NOMO-1 (cell line): ENCODE data around the gene REEP3.

Source experiments
- DNase-seq, 2 experiments: peaks; one replicate each; lab custom pipeline; 2025; ENCODE audit not compliant: unreplicated experiment in 2 of 2; lab: John Stamatoyannopoulos, UW

Gene REEP3

DNA sequence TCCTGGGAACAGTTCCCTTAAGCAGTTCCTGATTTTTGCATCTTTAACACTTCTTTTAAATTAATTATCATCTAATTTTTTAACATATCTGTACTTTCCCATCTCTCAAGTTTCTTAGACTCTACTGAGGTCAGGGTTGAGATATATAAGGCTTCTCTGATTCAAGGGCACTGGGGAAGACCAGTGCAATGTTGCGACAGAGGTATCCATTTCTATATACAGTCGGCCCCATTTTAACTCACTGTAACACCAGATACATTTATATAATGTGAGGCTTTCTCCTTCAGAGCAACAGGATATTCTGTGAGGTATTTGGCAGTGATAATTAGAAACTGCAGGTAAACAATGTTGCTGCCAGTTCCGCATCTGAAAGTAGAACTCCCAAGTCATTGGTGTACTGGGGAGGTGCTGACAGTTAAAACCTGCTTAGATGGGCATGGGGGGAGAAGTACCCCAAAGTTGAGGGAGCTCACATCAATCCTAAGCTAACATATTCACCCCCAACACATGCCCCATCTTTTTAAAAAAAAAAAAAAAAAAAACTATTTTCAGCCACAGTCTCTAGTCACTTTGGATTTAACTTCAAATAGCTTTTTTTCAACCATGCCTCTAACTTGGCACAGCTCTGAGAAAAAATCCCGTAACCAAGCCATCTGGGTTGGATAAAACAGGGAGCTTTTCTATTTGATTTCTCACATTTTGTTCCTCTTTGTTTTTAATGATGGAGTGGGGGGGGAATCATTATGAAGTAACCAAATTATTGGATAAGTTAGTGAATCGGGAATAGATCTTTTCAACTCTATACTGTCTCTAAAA lies 62.9 kb downstream of the REEP3 start:
- no peak for DNase-seq

DNA sequence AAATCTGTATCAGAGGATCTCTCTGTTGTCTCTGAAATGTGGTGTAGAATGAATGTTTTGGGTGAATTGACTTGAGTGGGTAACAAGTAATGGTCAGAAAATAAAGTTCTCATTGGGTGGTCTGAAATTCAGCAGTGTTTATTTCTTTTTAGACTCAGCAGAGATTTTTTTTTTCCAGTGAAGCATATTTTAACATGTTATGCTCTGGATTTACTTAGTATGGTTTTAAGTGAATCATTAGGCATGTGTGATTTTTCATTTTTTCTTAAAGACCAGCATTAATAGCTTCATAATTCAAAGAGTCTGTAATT lies 63.5 kb downstream of the REEP3 start:
- no peak for DNase-seq

DNA sequence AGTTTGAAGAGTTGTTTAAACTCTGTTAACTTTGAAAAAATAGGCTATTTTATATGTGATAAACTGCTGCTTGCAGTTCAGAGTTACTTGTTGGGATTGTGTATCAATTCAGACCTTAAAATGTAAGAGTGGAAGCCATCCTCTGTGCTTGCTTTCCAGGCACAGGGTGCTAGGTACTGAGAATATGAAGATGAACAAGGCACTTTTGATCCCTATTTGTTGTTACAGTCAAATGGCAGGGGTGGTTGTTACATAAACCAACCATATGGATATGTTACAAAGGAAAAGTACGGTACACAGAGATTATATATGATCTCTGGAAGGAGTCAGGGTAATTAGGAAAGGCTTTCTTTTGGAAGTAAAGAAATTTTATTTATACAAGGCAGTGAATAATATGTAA lies 63.8 kb downstream of the REEP3 start:
- no peak for DNase-seq

DNA sequence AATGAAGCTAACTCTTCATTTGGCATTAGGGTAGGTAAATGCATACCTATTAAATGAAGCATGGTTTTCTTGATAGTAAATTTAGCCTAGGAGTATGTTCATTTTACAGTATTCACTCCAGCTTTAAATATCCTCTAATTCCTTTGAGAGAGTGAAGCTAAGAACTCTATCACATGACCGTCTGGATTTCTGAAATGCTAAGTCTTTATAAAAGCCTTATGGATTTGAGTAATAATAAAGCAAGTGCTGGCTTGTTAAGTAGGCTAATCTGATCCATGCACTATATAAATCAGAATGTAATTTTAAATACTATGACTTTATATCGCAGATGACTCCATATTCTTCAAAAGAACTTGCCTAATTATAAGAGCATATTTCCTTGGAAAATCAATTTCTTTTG lies 64.8 kb downstream of the REEP3 start:
- DNase-seq, result no peak

DNA sequence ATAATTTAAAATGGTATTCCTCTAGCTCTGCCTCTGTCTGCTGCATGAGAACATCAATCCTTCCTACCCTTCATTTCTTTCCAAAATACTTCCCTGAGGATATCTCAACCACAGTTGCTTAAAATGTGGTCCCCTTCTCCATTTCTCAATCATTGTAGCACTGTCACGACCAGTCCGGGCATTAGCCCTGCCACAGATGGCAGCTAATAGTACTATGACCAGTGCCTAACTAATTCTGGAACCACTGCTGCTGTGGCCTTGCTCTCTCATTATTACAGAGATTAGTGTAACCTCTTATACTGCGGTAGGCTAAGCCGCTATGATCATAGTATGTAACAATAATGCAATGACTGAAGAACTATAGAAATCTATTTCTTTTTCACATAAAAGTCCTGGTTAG lies 66.0 kb downstream of the REEP3 start:
- DNase-seq, result no peak

DNA sequence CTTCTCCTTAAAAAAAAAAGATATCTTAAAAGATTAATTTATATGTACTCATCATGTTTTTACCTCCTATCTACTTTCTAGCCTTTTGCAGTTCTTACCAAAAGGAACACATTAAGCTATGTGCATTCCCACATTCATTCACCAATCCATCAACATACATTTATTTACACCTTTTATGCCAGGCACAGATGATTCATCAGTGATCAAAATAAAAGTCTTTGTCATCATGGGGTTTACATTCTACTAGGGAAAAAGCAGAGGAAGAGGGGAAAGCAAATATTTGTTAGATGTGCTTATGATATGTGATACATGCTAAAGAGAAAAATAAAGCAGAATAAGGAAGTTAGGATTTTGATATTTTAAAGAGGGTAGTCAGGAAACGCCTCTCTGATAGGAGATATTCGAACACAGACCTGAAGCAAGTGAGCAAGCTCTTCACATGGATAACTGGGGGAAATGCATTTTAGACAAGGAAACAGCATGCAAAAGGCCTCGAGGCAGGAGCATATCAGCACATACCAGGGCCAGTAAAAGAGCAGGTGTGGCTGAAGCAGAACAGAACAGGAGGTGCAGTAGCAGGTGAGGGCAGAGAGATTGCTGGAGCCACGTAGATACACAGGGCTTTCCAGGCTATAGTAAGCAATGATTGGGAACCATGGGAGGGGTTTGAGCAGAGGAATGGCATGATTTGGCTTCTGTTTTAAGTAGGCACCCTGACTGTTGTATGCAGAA lies 67.4 kb downstream of the REEP3 start:
- DNase-seq, result no peak

DNA sequence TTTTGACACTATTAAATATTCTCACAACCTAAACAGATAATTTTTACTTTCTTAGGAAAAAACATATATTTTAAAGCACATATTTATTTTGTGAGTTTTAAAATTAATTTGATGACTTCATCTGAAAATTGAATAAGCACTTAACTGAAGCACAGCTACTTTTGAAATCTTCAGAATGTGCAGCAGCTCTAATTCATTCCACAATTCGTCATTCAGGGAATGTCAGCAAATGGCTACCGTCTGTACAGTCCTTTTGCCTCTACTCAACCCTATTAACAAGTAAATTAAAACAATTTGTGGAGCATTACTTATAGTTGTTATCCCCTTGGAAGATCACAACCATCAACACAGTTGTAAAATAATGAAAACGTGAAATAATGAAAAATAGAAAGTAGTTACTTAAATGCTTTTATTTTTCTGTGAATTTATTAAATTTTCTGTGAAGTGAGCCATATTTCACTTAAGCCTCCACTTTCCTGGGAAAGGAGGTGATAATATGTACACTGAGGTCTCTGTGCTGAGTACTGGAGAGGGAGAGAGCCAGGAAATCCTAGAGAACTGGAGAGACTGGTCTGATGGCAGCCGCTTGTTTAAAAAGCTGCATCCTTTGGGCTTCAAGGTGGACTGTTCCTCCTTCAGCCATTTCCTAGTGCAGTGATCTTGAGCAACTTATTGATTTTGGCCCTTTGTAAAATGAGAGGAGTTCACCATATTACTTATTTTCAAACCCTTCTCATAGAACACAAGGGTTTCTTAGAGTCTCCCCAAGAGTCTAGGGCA lies 70.6 kb downstream of the REEP3 start:
- no peak for DNase-seq

DNA sequence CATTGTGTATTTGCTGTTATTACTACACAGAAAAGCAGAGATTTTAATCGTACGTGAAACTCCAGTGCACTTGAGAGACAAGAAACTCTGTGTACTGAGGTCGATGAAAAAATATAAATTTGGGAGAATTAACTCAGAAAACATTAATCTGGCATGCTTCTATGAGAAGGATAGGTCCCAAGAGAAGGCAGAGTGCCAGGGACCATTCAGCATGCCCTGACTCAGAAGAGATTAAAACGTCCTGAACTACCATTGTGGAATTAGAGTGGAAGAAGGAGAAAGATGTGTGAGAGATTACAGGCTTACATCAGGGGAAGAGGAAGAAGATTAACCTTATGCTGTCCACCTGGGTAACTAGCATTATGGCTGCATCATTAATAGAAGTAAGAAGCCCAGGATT lies 72.4 kb downstream of the REEP3 start:
- DNase-seq, result no peak

DNA sequence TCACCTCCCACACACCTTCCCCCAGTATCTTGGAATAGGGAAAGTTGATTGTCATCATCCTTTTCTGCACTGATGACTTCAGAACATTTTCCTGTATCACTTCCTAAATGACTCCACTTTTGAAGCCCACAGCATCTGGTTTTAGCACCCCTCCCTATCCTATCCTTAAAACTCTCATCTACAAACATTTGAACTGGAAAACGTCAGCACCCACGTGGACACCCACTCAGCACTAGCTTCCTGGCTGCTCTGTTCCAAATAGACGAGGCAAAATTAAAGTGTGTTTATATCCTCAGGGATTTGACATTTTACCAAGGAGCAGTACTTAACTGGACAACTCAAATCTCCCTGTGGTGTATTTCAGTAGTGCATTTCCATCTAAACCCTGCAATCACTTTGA lies 73.9 kb downstream of the REEP3 start:
- no peak for DNase-seq

DNA sequence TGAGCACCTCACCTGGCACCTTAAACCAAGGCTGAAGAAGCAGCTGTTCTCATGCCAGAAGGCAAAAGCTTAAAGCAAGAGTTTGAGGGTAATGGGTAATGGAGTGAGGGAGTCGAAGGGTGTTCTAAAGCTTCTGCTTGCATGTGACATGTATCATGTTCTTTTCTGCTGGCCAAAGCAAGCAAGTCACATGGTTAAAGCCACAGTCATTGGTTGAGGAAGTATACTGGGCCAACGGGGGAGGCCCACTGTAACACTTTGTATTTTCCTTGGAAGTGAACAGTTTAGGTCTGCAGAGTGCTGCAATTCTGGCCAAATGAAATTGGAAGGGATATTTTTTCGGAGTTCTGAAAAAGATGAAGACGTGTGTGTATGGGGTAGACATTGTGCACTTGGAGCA lies 75.7 kb downstream of the REEP3 start:
- no peak for DNase-seq

DNA sequence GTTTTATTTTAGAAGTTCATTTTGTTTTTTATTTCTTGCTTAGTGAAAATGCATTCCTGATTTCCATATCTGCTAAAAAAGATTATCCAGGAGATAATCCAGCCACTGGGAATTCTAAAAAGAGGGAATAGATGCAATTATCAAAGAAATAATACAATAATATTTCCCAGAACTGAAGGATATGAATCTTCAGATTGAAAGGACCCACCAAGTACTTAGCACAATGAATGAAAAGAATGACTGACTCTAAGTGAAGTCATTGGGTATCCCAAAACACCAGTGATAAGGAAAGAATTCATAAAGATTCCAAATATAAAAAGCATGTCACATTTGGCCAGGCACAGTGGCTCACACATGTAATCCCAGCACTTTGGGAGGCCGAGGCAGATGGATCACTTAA lies 79.3 kb downstream of the REEP3 start:
- no peak for DNase-seq

DNA sequence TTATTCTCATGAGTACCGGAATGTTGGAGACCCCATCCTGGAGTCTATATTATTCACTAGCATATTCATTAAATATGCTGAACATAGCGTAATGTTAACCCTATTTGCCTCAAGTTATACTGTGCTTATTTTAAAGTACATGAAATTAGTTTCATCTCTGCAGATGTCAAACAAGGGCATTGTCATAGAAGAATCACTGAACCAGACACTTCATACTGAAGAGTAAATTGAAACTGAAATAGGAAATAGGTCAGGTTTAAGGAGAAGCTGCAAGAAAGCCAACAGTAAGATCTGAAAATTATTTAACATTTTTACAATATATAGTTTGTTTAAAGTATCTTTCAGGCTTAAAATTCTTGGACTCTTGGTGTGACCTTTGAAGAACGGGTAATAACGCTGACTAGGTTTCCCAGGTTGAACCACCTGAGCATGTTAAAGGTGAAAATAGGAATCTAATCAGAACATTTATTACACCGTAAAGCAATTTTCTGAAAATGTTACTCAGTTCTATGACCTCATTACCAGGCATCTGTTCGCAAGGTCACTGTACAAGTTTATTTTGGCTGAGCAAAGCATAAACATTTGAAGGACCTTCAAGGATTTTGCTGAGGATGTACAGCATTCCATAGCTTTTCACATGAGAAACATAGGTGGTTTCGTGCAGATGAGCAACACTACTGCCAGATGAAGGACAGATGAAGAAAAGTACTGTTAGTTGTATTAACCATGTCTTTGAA lies 82.7 kb downstream of the REEP3 start:
- DNase-seq, result no peak

DNA sequence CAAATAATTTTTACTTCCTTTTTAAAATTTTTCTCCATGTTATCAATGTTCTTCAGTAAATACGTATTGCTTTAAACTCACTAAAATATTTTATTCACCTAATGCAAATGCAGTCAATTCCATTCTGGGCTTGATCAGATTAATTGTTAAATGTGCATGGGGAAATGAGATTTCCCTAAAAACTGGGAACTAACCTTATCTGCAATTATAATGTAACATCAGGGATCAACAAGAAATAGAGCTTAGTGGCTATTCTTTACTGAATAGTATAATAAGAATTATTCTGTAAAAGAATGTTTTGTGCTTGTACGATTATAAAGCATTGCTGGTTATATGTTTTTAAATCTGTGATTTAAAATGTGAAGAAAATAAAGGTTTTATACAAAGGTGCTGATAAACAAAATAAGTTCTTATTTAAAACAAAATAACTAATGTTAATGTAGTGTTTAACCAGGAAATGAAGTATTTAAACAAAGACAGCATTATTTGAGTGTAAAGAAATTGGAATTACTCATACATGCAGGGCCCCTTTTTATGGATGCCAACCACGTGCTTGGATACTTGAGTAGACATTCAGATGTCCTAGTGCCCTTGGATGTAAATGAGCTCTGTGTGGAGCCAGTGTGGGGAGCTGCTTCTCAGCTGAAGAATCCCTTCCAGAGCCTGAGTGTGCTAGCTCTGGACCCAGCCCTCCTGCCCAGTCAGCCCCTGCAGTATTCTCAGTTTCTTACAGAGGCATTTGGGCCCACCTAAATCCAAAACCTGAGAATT lies 84.2 kb downstream of the REEP3 start:
- DNase-seq, result no peak

DNA sequence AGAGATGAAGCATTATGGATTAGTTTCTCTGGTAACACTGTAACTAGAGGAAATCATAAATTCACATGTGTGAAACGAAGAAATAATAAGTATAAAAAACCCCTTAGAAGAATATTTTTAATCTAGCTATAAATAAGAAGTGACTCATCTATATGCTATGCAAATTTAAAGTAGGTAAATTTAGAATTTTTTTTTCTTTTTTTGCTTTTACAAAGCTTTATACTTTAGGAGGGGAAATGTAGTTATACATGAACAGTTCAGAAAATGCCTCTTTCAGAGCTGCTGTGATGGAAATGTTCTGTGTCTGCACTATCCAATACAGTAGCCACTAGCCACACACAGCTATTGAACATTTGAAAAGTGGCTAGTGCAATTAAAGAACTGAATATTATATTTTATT lies 87.3 kb downstream of the REEP3 start:
- no peak for DNase-seq

DNA sequence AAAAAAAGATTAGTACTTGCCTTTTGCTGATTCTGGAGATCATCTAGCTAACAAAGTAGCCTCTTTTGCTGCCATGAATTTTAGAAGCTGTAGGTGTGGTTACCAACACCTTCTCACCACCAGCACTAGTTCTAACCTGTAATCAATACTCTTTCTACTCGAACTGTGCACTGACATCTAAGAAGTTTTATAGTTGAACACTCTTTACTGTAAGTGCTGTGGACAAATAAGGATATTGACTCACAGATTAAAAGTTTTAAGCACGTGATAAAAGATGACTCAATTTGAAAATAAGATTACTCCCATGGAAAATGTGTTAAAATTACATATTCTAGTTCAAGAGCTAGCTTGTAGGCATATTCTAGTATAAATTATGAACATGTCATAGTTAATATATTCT lies 89.9 kb downstream of the REEP3 start:
- DNase-seq, result no peak

DNA sequence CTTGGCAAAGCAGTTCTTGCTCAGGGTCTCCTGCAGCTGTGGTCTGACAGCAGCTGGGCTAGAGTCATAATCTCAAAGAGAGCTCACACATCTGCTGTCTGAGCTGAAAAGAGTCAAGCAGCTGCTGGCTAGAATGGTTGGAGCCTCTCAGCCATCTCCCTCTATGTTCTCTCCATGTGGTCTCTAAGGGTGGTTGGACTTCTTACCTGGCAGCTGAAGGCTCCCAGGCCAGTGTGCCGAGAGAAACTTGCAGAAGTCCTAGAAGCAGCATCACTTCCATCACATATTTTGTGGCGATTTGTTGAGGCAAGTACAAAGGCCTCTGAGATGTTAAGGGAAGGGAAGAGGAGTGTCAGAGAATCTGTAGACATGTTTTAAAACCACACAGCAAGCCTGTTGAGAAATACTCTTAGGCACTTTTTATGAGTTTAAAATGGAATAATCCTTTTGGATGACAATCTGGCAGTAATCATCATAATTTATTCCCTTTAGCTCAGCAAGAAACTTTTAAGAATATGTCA lies 93.2 kb downstream of the REEP3 start:
- DNase-seq, result no peak

DNA sequence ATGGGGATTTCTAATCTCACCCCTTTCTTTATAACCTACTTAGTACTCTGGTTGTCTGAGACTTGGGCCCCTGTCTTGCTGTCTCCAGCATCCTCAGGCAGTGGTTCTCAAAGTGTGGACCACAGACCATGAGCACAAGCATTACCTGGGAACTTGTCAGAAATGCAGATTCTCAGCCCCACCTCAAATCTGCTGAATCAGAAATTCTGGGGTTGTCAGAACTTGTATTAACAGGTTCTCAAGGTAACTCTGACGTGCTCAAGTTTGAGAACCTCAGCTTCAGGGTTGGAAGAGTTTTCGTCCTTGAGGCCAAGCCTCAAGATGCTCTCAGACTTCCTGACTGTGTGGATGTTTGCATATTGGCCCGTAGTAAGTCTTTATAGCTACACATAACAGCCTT lies 97.4 kb downstream of the REEP3 start:
- no peak for DNase-seq

DNA sequence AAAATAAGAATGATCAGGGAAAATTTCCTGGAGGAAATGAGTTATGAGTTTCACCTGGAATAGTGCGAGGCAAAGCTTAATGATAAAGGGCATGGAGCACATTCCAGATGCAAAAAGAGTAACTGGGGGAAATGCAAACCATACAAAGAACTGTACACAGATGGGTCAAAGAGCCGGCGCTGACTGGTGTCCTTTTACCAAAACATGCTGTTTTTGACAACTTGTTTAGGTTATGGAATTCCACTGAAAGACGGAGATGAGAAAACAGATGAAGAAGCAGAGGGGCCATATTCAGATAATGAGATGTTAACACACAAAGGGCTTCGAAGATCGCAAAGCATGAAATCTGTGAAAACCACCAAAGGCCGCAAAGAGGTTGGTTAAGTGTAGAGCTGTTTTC lies 98.2 kb downstream of the REEP3 start:
- DNase-seq, result no peak

DNA sequence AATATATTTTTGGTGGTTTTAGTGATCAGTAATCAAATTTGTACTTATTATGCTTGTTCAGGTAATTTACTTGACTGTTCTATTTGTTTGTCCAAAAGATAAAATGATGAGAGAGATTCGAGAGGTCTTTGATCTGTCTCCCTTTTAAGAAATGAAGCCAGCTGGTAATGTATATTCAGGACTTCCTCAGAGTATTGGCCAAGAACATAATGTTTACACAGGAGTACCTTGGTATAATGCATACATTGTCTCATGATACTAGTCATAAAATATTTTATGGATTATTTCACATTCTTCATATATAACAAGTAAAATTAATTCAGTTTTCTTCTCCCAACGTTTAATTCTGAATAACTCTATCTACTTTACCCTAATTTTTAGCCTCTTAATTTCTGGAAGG lies 100.9 kb downstream of the REEP3 start:
- DNase-seq, result no peak

DNA sequence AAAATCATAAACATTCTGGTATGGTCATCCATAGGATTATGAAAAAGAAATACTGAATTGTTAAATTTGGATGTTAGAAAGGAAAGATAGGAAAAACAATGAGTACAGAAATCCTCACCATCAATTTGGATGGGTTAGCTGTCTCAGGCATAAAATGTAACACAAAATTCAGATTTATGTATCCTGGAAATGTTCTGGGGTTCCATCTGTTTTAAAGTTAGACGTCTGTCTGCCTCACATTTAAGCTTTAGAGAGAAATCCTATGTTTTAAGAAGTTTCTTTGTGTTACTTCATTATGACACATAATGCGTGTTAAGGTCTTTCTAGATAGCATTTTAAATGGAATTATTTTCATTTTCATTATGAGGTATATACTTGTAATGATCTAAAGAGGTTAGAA lies 103.5 kb downstream of the REEP3 start:
- no peak for DNase-seq
